Rectal smooth muscle tissue (tissue), 1 donor: ENCODE results near the gene KIFC3.
"Not testable (repeated sequence)": the region's sequence is repeated elsewhere in the genome, so short reads cannot be mapped to it uniquely, and the experiment has no call there.

Source experiments
- H3K27ac ChIP-seq: one replicate; pipeline ENCODE4 v1.7.0; 2013; ENCODE audit warnings: low read depth, low read length, inconsistent platforms
- H3K27me3 ChIP-seq: one replicate; pipeline ENCODE4 v1.7.0; 2013; ENCODE audit warnings: low read length; ENCODE audit not compliant: control insufficient read depth, insufficient read depth
- H3K36me3 ChIP-seq: one replicate; pipeline ENCODE4 v1.7.0; 2013; ENCODE audit warnings: low read length; ENCODE audit not compliant: control insufficient read depth, insufficient read depth
- H3K4me1 ChIP-seq: one replicate; pipeline ENCODE4 v1.7.0; 2013; ENCODE audit warnings: low read length; ENCODE audit not compliant: control insufficient read depth, insufficient read depth
- H3K4me3 ChIP-seq: one replicate; pipeline ENCODE4 v1.7.0; 2013; ENCODE audit warnings: low read length
- H3K9ac ChIP-seq: one replicate; pipeline ENCODE4 v1.7.0; 2013; ENCODE audit warnings: low read length

The KIFC3 gene

GRCh38 chr16:57835439-57835838 lies 33.1 kb upstream of the KIFC3 start:
- not testable (repeated sequence) for H3K9ac ChIP-seq, H3K36me3 ChIP-seq, H3K4me1 ChIP-seq, H3K27me3 ChIP-seq, H3K27ac ChIP-seq, H3K4me3 ChIP-seq

DNA sequence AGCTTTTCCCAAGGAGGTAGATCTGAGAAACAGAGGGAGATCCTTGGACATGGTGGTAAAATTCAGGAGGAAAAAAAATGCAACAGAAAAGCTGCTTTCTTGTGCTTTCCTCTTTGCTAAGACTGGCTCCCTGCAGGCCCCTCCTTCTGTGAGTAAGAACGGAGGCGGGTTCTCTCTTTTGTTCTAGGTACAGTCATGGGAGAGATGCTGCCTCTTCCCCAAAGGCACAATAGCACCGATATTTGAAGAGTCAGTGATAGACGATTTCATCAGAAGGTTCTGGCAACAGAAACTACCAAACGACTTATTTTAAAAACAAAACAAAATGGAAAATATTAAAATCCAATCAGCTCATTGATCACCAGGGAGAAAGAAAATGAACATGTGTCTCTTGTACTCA lies 32.6 kb upstream of the KIFC3 start:
- Histone ChIP-seq H3K27me3 (no peaks in the 10 kb centered on the region), H3K4me3 (no peak overlapping the region), H3K27ac (no peak overlapping the region), H3K9ac (no peak overlapping the region), H3K36me3 (no peaks in the 10 kb centered on the region), H3K4me1 (no peaks in the 10 kb centered on the region)

GRCh38 chr16:57830890-57831484 lies 28.7 kb upstream of the KIFC3 start:
- no peak overlapping the region for H3K27ac ChIP-seq
- no peak overlapping the region for H3K4me3 ChIP-seq
- no peaks in the 10 kb centered on the region for H3K36me3 ChIP-seq
- no peaks in the 10 kb centered on the region for H3K4me1 ChIP-seq
- H3K27me3 ChIP-seq = no peaks in the 10 kb centered on the region
- H3K9ac ChIP-seq = no peak overlapping the region

DNA sequence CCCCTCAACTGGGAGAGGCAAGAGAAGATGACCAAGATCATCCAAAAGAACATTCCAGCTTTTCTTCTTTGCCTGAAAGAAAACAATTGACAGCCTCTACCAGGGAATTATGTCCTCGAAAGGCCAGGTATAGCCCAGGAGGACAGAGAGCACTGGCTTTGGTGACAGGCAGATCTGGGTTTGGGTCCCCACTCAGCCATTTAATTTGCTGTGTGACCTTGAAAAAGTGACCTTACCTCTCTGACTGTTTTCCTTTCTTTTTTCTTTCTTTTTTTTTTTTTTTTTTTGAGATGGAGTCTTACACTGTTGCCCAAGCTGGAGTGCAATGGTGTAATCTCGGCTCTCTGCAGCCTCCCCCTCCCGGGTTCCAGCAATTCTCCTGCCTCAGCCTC lies 27.7 kb upstream of the KIFC3 start:
- Histone ChIP-seq H3K4me3 (no peak overlapping the region), H3K4me1 (no peaks in the 10 kb centered on the region), H3K27me3 (no peaks in the 10 kb centered on the region), H3K9ac (no peak overlapping the region), H3K36me3 (no peaks in the 10 kb centered on the region), H3K27ac (no peak overlapping the region)

DNA sequence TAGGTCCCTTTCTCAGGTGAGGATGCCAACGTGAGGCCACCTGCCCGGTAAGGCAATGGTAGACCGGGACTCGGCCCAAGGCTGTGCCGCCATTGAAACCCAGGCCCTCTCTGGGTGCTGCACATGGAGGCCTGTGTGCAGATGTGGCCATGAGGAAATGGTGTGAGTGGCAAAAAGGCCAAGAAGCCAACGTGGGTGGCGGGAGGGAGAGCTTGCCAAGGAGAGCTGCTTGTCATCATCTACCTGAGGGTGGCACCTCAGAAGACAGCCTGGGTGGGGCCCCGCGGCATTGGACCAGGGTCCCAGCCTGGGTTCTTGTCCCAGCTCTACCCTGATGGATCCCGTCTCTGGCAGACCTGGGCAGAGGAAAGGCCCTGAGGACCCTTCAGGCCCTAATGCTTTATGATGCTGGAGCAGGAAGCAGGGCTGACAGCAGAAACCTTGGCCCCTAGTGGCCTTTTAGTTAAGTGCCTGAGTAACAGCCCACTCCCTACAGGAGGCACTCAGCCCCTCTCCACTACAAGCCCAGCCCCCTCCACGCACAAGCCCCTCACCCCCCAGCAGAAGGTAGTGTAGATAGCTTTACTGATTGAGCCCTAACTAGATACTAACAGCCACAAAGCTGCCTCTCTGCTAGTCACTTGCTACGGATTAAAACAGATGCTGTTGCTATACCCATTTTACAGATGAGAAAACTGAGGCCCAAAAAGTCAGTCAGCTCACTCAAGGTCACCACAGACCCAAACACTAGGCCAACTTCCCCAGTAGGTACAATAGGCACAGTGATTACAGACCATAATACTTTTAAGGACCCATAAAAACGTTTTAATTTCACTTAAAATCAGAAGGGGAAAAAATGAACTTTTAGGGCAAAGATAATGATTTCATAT lies 26.2 kb upstream of the KIFC3 start:
- no peak overlapping the region for H3K4me3 ChIP-seq
- H3K36me3 ChIP-seq = no peaks in the 10 kb centered on the region
- no peaks in the 10 kb centered on the region for H3K4me1 ChIP-seq
- H3K9ac ChIP-seq = no peak overlapping the region
- no peaks in the 10 kb centered on the region for H3K27me3 ChIP-seq
- no peak overlapping the region for H3K27ac ChIP-seq

GRCh38 chr16:57826706-57827625 lies 24.7 kb upstream of the KIFC3 start:
- Histone ChIP-seq H3K27ac (no peak overlapping the region), H3K36me3 (no peaks in the 10 kb centered on the region), H3K4me1 (no peaks in the 10 kb centered on the region), H3K27me3 (no peaks in the 10 kb centered on the region), H3K4me3 (no peak overlapping the region), H3K9ac (no peak overlapping the region)

GRCh38 chr16:57826052-57826451 lies 23.8 kb upstream of the KIFC3 start:
- H3K4me3 ChIP-seq = no peak overlapping the region
- H3K27me3 ChIP-seq = no peaks in the 10 kb centered on the region
- no peaks in the 10 kb centered on the region for H3K36me3 ChIP-seq
- no peak overlapping the region for H3K27ac ChIP-seq
- H3K4me1 ChIP-seq = no peaks in the 10 kb centered on the region
- H3K9ac ChIP-seq = no peak overlapping the region

DNA sequence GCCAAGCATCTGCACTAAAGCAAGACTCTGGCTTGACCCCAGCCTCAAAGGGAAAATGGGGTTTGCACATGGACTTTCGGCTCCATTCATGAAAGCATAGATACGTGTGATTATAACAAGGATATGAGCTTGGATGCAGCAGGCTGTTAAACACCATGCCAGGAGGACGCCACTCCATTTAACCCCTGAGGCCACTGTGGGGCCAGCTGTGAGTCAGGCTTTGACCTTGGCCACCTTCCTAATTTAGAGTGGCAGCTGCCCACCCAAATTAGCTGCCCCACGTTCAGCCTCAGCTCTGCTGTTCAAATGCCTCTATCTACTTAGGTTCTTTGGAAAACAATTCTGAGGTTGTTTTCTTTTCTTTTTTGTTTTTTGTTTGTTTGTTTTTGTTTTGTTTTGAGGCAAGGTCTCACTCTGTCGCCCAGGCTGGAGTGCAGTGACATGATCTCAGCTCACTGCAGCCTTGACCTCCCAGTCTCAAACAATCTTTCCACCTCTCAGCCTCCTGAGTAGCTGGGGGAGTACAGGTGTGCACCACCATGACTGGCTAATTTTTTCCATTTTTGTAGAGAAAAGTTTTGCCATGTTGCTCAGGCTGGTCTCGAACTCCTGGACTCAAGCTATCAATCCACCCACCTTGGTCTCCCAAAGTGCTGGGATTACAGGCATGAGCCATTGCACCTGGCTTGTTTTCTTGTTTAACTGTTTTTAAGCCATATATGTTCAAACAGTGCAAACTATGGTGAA lies 23.2 kb upstream of the KIFC3 start:
- Histone ChIP-seq H3K4me1 (no peaks in the 10 kb centered on the region), H3K27me3 (no peaks in the 10 kb centered on the region), H3K27ac (no peak overlapping the region), H3K9ac (no peak overlapping the region), H3K36me3 (no peaks in the 10 kb centered on the region), H3K4me3 (no peak overlapping the region)

GRCh38 chr16:57824888-57825287 lies 22.6 kb upstream of the KIFC3 start:
- H3K27me3 ChIP-seq = no peaks in the 10 kb centered on the region
- no peaks in the 10 kb centered on the region for H3K4me1 ChIP-seq
- no peak overlapping the region for H3K4me3 ChIP-seq
- H3K9ac ChIP-seq = no peak overlapping the region
- H3K27ac ChIP-seq = no peak overlapping the region
- no peaks in the 10 kb centered on the region for H3K36me3 ChIP-seq

- H3K4me1 ChIP-seq = no peaks in the 10 kb centered on the region
Measured at GRCh38 chr16:57823836-57824235, 21.5 kb upstream of the KIFC3 start.

GRCh38 chr16:57822856-57823255 lies 20.6 kb upstream of the KIFC3 start:
- no peaks in the 10 kb centered on the region for H3K27me3 ChIP-seq
- H3K36me3 ChIP-seq = no peaks in the 10 kb centered on the region
- no peaks in the 10 kb centered on the region for H3K4me1 ChIP-seq
- H3K9ac ChIP-seq = no peak overlapping the region
- no peak overlapping the region for H3K4me3 ChIP-seq
- no peak overlapping the region for H3K27ac ChIP-seq

More at GRCh38 chr16:57823836-57824235, 21.5 kb upstream of the KIFC3 start:
- Histone ChIP-seq H3K4me3 (no peak overlapping the region), H3K36me3 (no peaks in the 10 kb centered on the region), H3K27me3 (no peaks in the 10 kb centered on the region), H3K9ac (no peak overlapping the region), H3K27ac (no peak overlapping the region)
